Measurements from ENCODE around the gene CFI. TPM values are rescaled to one million over a fixed set of nuclear protein-coding genes. Genes with fewer than 3 reads are reported as not detected.

CFI gene
- polyA plus RNA-seq, 1 experiment: 0.53 TPM

DNA sequence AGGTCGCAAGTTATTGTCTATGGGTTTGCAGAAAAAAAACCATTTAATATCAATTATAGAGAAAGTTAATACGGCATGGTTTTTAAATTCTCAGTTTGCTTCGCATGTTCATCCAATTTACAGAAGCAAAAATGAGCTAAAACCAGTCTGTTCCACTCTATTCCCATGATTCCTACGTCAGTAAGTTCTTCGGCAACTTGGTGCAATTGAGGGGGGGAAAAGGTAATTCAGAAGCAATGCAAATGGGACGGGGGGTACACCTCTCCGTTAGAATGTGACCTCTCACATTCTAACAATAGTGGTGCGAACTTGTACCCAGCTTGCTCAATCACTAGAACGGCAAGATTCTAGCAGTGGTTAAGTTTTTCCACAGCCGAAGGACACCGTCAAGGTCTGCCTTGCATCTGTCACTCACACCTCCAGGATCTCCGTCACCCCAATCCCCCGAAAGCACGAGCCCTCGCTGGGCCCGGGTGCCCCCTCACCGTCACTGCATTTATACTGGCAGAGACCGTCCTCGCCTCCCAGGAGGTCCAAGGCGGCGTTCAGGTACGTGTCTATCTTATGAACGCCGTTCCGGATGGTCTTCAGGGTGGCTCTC is 72.6 kb downstream of the CFI start:
- Histone ChIP-seq H3K4me3 (ENCODE audit: low read depth, low read length) (peak overlapping the region; percentile 81), H3K9me3 (ENCODE audit: control insufficient read depth, insufficient read depth, low read length) (no peaks in the 10 kb centered on the region), H3K27ac (ENCODE audit: low read depth, low read length) (no peak overlapping the region), H3K27me3 (ENCODE audit: control insufficient read depth, insufficient read depth, low read length) (no peaks in the 10 kb centered on the region)
- no peak for DNase-seq (ENCODE audit: low read depth, low spot score)
- TF ChIP-seq, protein P1, sequence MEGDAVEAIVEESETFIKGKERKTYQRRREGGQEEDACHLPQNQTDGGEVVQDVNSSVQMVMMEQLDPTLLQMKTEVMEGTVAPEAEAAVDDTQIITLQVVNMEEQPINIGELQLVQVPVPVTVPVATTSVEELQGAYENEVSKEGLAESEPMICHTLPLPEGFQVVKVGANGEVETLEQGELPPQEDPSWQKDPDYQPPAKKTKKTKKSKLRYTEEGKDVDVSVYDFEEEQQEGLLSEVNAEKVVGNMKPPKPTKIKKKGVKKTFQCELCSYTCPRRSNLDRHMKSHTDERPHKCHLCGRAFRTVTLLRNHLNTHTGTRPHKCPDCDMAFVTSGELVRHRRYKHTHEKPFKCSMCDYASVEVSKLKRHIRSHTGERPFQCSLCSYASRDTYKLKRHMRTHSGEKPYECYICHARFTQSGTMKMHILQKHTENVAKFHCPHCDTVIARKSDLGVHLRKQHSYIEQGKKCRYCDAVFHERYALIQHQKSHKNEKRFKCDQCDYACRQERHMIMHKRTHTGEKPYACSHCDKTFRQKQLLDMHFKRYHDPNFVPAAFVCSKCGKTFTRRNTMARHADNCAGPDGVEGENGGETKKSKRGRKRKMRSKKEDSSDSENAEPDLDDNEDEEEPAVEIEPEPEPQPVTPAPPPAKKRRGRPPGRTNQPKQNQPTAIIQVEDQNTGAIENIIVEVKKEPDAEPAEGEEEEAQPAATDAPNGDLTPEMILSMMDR (IDR thresholded peaks at IDR 0.05; ENCODE audit: low read depth, low read length): no peak
- CTCF ChIA-PET: interaction anchor here (1.0 kb wide), 1 partner anchor 26 kb away, joined by 4 read pairs; the partner anchor contains the start of gene CASP6
- POLR2A ChIA-PET: no interaction called here

DNA sequence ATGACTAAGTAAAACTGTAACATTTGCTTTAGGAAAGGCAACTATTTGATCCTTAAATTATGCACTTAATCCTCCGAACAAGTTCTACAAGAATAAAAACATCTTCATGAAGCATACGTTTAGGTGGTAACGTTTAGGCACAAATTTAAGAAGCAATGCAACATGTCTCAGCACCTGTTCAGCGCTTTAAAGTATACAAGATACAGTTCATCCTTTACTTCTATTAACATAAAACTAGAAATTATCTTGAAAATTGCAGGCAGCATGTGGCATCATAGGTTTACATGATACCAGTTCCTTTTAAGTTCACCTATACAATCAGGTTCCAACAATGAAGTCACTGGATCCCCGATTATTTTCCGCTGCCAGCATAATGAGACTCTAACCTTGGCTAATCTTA is 73.4 kb downstream of the CFI start:
- H3K9me3 ChIP-seq (ENCODE audit: control insufficient read depth, insufficient read depth, low read length): no peaks in the 10 kb centered on the region
- POLR2A ChIA-PET: no interaction called here
- peak overlapping the region; percentile 35; the same call in 1 of the 2 replicates for H3K4me3 ChIP-seq (ENCODE audit: low read depth, low read length)
- H3K27ac ChIP-seq (ENCODE audit: low read depth, low read length): no peak overlapping the region
- DNase-seq (ENCODE audit: low read depth, low spot score): no peak
- TF ChIP-seq, protein P1 (IDR thresholded peaks at IDR 0.05; ENCODE audit: low read depth, low read length): no peak
- H3K27me3 ChIP-seq (ENCODE audit: control insufficient read depth, insufficient read depth, low read length): no peaks in the 10 kb centered on the region
- CTCF ChIA-PET: no interaction called here

DNA sequence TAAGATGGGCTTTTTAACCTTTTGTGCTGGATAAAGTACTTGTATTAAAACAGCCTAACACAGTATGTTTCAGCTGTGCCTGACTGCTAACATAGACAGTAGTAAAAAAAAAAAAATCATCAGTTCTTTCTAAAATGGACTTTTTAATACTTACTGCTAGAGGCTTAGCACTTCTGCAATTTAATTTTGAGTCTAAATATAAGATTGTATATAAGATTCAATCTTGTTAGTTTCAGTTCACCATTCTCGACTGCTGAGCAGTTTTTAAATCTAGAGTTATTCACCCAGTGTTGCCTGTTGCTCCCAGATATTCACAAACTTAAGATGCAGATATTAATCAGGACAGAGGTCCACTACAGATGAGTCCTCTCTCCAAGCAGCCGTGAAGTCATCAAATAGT is 78.7 kb downstream of the CFI start:
- Histone ChIP-seq H3K27ac (ENCODE audit: low read depth, low read length) (no peak overlapping the region), H3K27me3 (ENCODE audit: control insufficient read depth, insufficient read depth, low read length) (no peaks in the 10 kb centered on the region), H3K9me3 (ENCODE audit: control insufficient read depth, insufficient read depth, low read length) (no peaks in the 10 kb centered on the region), H3K4me3 (ENCODE audit: low read depth, low read length) (no peak overlapping the region)
- POLR2A ChIA-PET: no interaction called here
- no peak for DNase-seq (ENCODE audit: low read depth, low spot score)
- CTCF ChIA-PET: no interaction called here
- TF ChIP-seq, protein P1 (IDR thresholded peaks at IDR 0.05; ENCODE audit: low read depth, low read length): no peak

DNA sequence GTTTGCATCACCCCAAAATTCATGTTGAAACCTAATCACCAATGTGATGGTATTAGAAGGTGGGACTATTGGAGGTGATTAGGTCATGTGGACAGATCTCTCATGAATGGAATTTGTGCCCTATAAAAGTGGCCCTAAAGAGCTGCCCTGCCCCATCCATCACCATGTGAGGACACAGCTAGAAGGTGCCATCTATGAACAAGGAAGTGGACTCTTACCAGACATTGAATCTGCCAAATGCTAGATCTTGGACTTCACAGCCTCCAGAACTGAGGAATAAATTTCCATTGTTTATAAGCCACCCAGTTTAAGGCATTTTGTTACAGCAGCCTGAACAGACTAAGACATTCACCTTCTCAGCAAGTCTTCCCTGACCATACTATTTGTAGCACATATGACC is 79.4 kb downstream of the CFI start:
- DNase-seq (ENCODE audit: low read depth, low spot score): no peak
- ChIA-PET CTCF (no interaction called here), POLR2A (no interaction called here)
- H3K4me3 ChIP-seq (ENCODE audit: low read depth, low read length): no peak overlapping the region
- H3K9me3 ChIP-seq (ENCODE audit: control insufficient read depth, insufficient read depth, low read length): no peaks in the 10 kb centered on the region
- H3K27me3 ChIP-seq (ENCODE audit: control insufficient read depth, insufficient read depth, low read length): no peaks in the 10 kb centered on the region
- TF ChIP-seq, protein P1 (IDR thresholded peaks at IDR 0.05; ENCODE audit: low read depth, low read length): no peak
- no peak overlapping the region for H3K27ac ChIP-seq (ENCODE audit: low read depth, low read length)

DNA sequence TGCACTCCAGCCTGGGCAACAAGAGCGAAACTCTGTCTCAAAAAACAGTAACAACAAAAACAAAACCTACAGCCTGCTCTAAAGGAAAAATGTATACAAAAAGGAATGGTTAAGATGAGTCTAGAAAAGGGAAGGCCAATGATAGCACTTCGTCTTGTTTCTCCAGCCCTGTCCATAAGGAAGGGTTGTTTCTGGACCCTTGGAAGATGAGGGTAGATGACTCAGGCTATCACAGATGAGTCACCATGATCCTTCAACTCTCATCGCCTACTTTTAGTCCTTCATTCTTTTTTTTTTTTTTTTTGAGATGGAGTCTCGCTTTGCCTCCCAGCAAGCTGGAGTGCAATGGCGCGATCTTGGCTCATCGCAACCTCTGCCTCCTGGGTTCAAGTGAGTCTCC is 80.8 kb downstream of the CFI start:
- no peak for DNase-seq (ENCODE audit: low read depth, low spot score)
- TF ChIP-seq, protein P1 (IDR thresholded peaks at IDR 0.05; ENCODE audit: low read depth, low read length): no peak
- ChIA-PET POLR2A (no interaction called here), CTCF (no interaction called here)
- Histone ChIP-seq H3K9me3 (ENCODE audit: control insufficient read depth, insufficient read depth, low read length) (no peaks in the 10 kb centered on the region), H3K27me3 (ENCODE audit: control insufficient read depth, insufficient read depth, low read length) (no peaks in the 10 kb centered on the region), H3K27ac (ENCODE audit: low read depth, low read length) (no peak overlapping the region), H3K4me3 (ENCODE audit: low read depth, low read length) (no peak overlapping the region)
